GM18870 (cell line): ENCODE results near the gene GPR176.
"Not testable (repeated sequence)": the region's sequence is repeated elsewhere in the genome, so short reads cannot be mapped to it uniquely, and the experiment has no call there.

Experiments used
- ATAC-seq: cut with Tn5 transposase; IDR thresholded peaks from one replicate; pipeline ENCODE4 v1.9.1; 2021; ENCODE audit warnings: moderate library complexity; ENCODE audit not compliant: unreplicated experiment

Gene GPR176

DNA sequence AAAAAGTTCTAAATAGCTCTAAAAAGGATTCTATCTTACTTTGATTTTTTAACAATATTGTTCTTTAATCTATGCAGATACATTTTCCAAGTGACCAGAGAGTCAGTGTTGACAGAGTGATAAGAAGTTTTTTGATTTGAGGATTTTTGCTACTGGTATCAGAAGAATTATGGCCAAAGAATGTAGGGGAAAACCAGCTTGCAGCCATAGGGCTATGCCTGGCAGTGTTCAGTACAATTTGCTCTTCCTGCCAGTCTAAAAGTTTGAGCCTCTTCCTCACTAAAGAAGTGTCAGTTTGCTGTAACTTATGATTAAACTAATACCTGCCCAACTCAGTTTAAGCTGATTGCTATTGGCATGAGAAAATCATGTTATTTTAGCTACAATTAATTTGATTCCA, 102.2 kb downstream of the GPR176 start:
- ATAC-seq, result no peak

- no peak for ATAC-seq
Observed at GRCh38 chr15:39814489-39814888, 105.6 kb downstream of the GPR176 start.

DNA sequence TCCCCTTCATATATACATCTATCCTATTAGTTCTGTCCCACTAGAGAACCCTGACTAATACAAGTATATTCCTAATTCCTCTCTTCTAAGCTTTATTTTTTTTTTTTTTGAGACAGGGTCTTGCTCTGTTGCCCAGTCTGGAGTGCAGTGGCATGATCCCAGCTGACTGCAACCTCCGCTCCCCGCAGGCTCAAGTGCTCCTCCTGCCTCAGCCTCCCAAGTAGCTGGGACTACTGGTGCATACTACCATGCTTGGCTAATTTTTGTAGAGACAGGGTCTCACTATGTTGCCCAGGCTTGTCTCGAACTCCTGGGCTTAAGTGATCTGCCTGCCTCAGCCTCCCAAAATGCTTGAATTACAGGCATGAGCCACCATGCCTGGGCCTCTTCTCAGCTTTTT, 107.4 kb downstream of the GPR176 start:
- not testable (repeated sequence) for ATAC-seq

DNA sequence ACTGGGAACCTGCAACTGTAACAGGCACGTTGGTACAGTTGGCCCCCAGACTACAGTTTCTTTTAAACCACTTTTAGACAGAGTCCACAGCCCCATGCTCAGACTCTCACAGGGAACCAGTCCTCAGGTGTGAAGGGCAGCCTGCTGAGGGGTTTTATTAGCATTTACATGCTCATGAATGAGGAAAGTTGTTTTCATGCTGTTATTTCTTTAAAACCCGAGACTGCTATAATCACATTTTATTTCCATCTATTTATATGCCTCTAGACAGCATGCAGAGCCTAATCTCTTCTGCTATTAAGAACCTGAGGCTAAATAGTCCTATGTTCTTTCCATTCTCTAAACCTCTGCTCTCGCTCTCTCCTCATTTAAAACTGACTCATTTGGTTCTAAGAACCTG, 111.2 kb downstream of the GPR176 start:
- ATAC-seq, result no peak

- no peak for ATAC-seq
Observed at GRCh38 chr15:39807791-39808190, 112.3 kb downstream of the GPR176 start.

DNA sequence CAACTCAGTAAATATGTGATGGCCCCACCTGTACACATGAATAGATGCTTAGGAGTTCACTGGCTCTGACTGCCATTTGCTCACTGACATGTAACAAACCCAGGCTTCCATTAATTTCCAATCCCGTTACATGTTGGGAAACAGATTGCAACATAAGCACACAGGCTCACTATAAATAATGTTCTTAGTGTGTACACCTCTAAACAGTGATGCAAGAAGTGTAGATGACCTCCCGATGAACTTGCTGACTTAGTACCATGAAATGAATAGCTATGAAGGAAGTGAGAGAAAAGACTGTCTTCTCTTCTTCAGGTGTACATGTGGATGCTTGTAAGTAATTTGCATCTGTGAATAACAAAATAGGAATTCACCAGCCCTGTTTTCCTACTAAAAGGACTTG, 116.0 kb downstream of the GPR176 start:
- no peak for ATAC-seq

GRCh38 chr15:39803016-39803415, 117.0 kb downstream of the GPR176 start:
- no peak for ATAC-seq

GRCh38 chr15:39801641-39802309, 118.3 kb downstream of the GPR176 start:
- ATAC-seq, result no peak

GRCh38 chr15:39799552-39800011, 120.5 kb downstream of the GPR176 start:
- ATAC-seq, result no peak

DNA sequence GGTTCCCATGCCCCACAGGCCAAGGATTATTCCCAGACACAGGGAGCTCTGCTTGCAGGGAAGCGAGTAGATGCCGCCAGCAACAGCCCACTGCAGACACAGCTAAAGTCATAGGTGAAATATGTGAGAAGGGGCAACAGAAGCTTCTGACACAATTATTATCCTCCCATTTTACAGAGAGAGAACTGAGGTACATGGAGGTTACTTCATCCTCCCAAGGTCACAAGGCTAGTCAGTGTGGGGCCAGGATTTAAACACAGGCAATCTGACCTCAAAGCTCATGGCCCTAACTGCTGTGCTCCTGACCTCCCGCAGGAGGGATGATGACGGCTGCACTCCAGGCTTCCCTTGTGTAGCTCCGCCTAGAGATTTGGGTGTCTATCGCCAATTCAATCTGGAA, 121.7 kb downstream of the GPR176 start:
- ATAC-seq, result no peak

- no peak for ATAC-seq
Observed at GRCh38 chr15:39797407-39797806, 122.7 kb downstream of the GPR176 start.

GRCh38 chr15:39796601-39797000, 123.5 kb downstream of the GPR176 start:
- ATAC-seq, result no peak

DNA sequence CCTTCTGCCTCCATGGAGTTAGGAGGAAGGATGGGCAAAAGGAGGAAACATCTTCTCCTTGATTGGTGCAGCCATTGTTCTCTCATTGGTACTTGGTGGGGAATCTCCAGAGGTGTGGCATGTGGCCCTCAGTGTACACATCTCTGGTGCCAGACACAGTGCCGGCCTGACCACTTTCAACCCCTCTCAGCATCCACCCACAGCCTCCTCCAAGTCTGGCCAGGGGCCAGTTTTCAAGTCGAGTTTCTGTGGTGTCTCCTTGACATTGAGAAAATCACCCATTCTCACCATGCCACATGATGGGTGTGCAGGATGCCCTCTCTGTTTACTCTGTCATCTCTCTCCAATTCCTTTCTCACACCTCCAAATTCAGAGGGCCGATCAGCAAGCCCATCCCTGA, 124.6 kb downstream of the GPR176 start:
- no peak for ATAC-seq

- no peak for ATAC-seq
Observed at GRCh38 chr15:39794954-39795353, 125.1 kb downstream of the GPR176 start.

GRCh38 chr15:39793923-39794322, 126.1 kb downstream of the GPR176 start:
- no peak for ATAC-seq

- no peak for ATAC-seq
Observed at GRCh38 chr15:39792844-39793335, 127.2 kb downstream of the GPR176 start.

- no peak for ATAC-seq
Observed at GRCh38 chr15:39792025-39792843, 127.8 kb downstream of the GPR176 start.

DNA sequence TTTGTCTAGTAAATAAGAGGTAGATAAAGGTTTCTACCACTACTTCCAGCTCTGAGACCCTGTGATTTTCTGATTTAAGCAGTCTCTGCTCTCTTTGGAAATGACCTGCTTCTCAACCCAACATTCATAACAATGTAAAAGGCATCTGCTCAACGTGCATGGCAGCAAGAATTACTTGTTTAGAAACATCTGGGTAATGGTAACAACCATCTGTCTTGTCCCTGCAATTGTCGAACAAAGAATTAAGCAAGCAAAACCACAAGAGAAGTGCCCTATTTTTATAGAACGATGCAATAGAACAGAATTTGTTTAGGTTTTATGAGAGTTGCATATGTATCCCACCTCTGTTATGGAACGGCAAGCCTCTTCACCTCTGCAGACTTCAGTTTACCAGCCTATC, 130.3 kb downstream of the GPR176 start:
- no peak for ATAC-seq

DNA sequence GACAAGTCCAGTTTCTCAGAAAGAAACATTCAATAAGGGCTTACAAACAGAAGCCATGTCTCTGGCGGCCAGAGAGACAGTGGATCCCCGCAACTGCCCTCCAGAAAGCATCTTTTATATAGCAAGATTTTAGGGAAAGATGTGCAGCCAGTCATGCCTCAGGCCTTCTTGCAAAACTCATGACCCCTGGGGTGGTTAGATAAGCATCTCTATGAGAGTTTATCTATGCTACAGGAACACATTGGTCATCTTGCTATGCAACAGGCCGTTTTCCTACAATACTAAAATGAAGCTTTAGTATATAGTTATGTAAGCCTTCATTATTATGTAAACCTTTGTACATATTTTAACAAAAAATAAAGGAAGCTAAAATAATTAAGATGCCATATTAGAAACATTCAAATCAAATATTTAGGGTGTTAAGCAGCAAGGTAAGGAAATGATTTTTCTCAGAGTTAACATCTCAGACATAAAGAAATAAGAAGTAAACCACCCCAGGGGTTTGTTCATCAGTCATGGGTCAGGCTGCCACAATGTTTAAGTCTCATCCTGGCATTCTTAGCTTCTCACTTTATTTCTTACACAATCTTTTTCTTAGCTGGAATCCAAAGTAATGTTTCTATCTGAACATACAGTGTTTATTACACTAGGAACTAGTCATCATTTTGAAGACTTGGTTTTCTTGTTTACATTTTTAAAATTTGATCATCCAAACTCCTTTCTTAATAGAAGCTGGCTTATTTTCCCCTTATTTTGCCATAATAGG, 131.1 kb downstream of the GPR176 start:
- no peak for ATAC-seq

DNA sequence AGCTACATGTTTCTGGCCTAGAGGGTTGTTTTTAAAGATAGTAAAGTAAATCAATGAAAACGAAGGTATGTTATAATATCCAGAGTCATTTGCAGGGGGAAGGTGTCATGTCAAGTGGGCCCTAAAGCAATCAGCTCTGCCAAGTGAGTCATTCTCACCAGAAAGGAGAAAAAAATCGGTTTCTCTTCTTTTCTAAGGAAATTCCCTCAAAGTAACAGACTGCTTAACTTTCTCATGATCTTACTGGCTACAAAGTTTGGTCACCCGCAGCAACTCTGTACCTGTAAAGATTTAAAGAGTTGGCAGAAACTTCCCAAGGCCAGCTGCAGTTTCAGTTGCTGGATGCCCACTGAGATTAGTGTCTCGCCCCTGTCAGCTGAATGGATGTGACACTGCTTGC, 132.0 kb downstream of the GPR176 start:
- no peak for ATAC-seq

DNA sequence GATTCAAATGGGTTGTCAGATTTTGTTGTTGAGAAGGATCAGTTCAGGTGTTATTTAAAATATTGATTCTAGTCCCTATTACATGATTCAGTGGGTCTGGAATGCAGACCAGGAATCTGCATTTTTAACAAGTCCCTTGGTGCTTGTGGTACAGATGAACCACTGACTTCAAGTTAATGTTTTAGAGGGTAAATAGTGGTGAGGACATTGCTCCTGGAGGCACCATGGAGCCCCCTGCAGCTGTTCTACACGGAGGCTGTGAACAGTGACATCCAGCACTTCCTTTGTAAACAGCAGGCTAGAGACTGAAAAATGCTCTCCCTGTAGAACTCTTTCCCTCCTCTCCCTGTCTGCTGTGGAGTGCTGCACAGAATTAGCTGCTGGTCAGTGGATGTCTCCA, 132.6 kb downstream of the GPR176 start:
- no peak for ATAC-seq
